ENCODE measurements around the gene CCDC188. TPM values are rescaled to one million over a fixed set of nuclear protein-coding genes. Genes with fewer than 3 reads are reported as not detected.

Gene CCDC188
- total RNA-seq, 1 experiment from 2014 or later: not detected

DNA sequence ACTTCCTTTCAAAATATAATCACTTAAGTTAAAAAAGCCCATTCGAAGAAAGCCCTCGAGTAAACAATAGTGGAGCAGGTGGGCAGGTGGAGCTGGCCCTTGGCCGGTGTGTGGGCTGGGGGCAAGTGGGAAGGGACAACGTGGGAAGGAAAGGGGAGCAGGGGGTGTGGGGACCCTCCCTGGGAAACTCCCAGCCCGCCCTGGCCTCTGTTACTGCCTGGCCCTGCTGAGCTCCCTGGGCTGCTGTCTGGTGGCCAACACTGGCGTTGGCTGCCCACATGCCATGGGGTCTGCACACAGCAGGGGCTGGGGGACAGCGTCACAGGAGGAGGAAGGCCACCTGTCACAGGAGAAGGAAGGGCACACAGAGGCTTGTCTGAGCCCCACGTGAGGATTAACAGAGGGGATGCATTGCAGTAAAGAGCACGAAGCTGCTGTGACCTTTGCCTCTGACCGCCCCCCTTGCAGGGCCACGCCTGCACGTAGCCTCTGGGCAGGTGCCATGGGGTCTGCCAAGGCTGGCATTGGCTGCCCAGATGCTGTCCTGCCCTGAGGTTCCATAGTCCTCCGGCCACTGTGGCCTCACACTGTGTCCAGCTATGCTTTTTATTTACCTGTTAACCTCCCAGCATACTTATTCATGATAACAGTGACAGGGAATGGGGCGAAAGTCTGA, 36.2 kb upstream of the CCDC188 start:
- Histone ChIP-seq H3K36me3 (ENCODE audit: insufficient read depth, low read length) (no peaks in the 10 kb centered on the region), H3K4me3 (ENCODE audit: low read length) (no peak overlapping the region), H3K4me1 (ENCODE audit: low read length) (peaks cover 4% of the 10 kb centered on the region), H3K4me2 (ENCODE audit: low read depth, low read length, poor library complexity, severe bottlenecking) (no peak overlapping the region), H3K27ac (ENCODE audit: low read length) (no peak overlapping the region), H3K9ac (ENCODE audit: low read length) (no peak overlapping the region), H3K9me3 (ENCODE audit: low read length) (no peaks in the 10 kb centered on the region), H4K20me1 (ENCODE audit: insufficient read depth, low read depth, low read length) (no peaks in the 10 kb centered on the region), H2AFZ (ENCODE audit: low read length) (no peak overlapping the region), H3K9me2 (replicated peaks; ENCODE audit: insufficient read depth, low read length) (no peaks in the 10 kb centered on the region), H3K79me2 (ENCODE audit: low read length) (no peaks in the 10 kb centered on the region), H3K27me3 (ENCODE audit: low read length) (no peaks in the 10 kb centered on the region)
- DNase-seq: no peak

DNA sequence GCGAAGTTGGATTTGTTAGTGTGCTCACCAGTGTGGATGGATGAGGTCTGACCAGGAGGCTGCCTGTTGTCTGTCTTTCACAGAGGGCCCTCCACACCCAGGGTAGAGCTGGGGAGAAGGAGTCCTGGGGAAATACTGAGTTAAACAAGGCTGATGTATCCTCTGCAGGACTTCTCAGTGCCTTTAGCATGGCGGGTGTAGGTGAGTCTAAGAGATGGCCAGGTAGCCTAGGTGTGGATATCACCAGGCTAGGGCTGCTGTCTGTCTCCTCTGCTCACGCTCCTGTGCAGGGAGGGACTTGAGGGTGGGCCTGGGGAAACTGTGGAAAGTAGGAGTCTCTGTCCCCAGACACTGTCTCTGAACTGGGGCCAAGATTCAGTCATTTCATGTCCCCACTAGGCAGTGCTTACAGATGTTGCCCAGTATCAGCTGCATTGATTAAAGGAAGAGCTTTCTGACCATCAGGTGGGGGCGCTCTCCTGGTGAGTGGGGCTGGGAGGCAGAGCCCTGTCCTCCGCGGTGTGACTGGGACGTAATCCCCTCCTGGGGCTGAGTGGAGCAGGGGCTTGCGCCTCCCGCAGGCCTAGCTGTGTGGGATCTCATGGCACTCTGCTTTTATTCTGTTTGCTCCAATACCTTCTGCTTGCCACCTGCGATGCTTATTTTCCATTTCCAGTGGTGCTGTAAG, 35.5 kb upstream of the CCDC188 start:
- Histone ChIP-seq H3K36me3 (ENCODE audit: insufficient read depth, low read length) (no peaks in the 10 kb centered on the region), H3K79me2 (ENCODE audit: low read length) (no peaks in the 10 kb centered on the region), H3K9me3 (ENCODE audit: low read length) (no peaks in the 10 kb centered on the region), H3K4me3 (ENCODE audit: low read length) (no peak overlapping the region), H4K20me1 (ENCODE audit: insufficient read depth, low read depth, low read length) (no peaks in the 10 kb centered on the region), H3K9ac (ENCODE audit: low read length) (no peak overlapping the region), H3K4me2 (ENCODE audit: low read depth, low read length, poor library complexity, severe bottlenecking) (no peak overlapping the region), H3K27me3 (ENCODE audit: low read length) (no peaks in the 10 kb centered on the region), H3K4me1 (ENCODE audit: low read length) (peaks cover 9% of the 10 kb centered on the region), H2AFZ (ENCODE audit: low read length) (no peak overlapping the region), H3K27ac (ENCODE audit: low read length) (no peak overlapping the region), H3K9me2 (replicated peaks; ENCODE audit: insufficient read depth, low read length) (no peaks in the 10 kb centered on the region)
- DNase-seq: peak; percentile 72

DNA sequence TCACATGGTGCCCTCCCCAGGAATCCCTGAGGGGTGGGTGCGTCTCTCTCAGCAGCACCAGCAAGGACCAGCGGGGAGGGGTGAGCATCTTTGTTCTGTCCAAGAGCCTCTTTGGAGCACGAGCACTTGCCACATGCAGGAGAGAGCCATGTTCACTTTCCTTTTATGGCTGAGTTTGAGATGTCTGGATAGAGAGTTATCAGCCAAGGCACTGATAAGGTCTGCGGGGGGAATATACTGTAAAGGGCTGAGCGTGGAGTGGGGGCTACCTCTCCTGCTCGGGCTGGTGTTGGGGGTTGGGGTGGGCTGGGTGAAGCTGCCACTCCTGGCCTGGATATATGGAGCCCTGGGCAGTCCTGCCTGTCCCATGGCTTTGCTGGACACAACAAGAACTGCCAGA, 34.9 kb upstream of the CCDC188 start:
- no peak overlapping the region for H3K4me2 ChIP-seq (ENCODE audit: low read depth, low read length, poor library complexity, severe bottlenecking)
- no peak for DNase-seq
- H3K9ac ChIP-seq (ENCODE audit: low read length): no peak overlapping the region
- H4K20me1 ChIP-seq (ENCODE audit: insufficient read depth, low read depth, low read length): no peaks in the 10 kb centered on the region
- H3K4me3 ChIP-seq (ENCODE audit: low read length): no peak overlapping the region
- peaks cover 9% of the 10 kb centered on the region for H3K4me1 ChIP-seq (ENCODE audit: low read length)
- no peaks in the 10 kb centered on the region for H3K36me3 ChIP-seq (ENCODE audit: insufficient read depth, low read length)
- no peaks in the 10 kb centered on the region for H3K27me3 ChIP-seq (ENCODE audit: low read length)
- no peaks in the 10 kb centered on the region for H3K79me2 ChIP-seq (ENCODE audit: low read length)
- H3K9me3 ChIP-seq (ENCODE audit: low read length): no peaks in the 10 kb centered on the region
- no peaks in the 10 kb centered on the region for H3K9me2 ChIP-seq (replicated peaks; ENCODE audit: insufficient read depth, low read length)
- no peak overlapping the region for H3K27ac ChIP-seq (ENCODE audit: low read length)
- H2AFZ ChIP-seq (ENCODE audit: low read length): no peak overlapping the region

DNA sequence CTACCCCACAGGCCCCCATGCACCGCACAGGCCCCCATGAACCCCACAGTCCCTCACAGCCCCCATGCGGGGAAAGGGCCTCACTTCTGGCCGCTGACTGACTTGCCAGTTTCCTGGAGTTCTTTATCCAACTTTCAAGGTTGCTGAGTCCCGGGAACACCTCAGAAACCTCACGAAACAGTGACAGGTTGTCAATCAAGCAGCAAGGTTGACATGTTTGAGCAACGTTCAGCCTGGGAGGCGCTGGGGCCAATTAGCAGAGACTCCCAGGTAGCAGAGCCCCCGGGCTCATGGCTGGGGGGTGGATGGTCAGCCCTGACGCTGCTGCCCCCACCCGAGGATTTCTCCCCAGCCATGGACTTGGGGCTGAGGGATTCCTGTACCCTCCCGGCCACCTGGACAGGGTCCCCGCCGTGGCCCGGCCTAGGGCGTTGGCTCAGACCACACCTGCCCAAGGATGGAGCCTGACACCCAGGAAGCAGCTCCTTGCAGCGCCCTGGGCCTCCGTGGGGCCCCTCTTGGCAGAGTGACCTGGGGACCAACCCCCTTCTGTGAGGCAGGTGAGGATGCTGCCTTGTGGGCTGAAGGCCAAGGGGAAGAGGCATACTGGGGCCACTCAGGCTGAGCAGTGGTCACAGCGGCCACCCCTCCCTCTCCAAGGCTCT, 33.8 kb upstream of the CCDC188 start:
- Histone ChIP-seq H3K27me3 (ENCODE audit: low read length) (no peaks in the 10 kb centered on the region), H4K20me1 (ENCODE audit: insufficient read depth, low read depth, low read length) (no peaks in the 10 kb centered on the region), H2AFZ (ENCODE audit: low read length) (no peak overlapping the region), H3K9ac (ENCODE audit: low read length) (no peak overlapping the region), H3K9me2 (replicated peaks; ENCODE audit: insufficient read depth, low read length) (no peaks in the 10 kb centered on the region), H3K9me3 (ENCODE audit: low read length) (no peaks in the 10 kb centered on the region), H3K27ac (ENCODE audit: low read length) (no peak overlapping the region), H3K79me2 (ENCODE audit: low read length) (no peaks in the 10 kb centered on the region), H3K36me3 (ENCODE audit: insufficient read depth, low read length) (no peaks in the 10 kb centered on the region), H3K4me3 (ENCODE audit: low read length) (no peak overlapping the region), H3K4me2 (ENCODE audit: low read depth, low read length, poor library complexity, severe bottlenecking) (no peak overlapping the region), H3K4me1 (ENCODE audit: low read length) (peaks cover 9% of the 10 kb centered on the region)
- DNase-seq: no peak

DNA sequence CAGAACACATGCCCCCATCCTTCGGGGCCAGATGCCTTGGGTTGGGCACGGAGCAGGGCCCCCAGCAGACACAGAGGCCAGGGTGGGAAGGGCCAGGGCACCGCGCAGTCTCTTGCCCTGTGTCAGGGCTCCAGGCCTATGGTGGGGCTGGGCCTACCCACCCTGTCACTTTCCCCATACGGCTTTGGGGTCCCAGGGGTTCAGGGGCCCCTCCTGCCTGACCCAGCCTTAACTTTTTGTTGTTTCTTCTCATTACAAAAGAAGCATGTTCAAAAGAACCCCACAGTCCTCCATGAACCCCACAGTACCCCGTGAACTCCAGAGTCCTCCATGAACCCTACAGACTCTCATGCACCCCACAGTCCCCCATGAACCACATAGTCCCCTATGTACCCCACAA, 33.0 kb upstream of the CCDC188 start:
- H4K20me1 ChIP-seq (ENCODE audit: insufficient read depth, low read depth, low read length): no peaks in the 10 kb centered on the region

DNA sequence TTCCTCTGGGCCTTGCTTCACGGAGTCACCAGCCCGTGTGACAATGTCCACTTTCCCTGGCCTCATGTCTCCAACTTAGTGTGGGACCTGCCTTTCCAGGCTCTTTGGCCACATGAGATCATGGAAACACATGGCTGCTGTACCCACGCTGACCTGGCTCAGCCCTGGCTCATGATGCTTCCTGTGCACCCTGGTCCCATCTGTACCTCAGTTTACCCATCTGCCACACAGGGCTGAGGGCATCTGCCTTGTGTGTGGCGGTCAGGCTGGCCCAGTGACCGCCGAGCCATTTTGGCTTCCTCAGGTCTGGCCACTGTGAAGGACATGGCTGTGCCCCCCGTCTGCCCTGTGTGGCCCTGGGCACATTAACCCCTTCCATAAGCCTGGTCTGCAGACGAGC, 32.2 kb upstream of the CCDC188 start:
- H3K4me1 ChIP-seq (ENCODE audit: low read length): peaks cover 9% of the 10 kb centered on the region
- no peak overlapping the region for H3K4me3 ChIP-seq (ENCODE audit: low read length)
- H3K9me2 ChIP-seq (replicated peaks; ENCODE audit: insufficient read depth, low read length): no peaks in the 10 kb centered on the region
- H3K4me2 ChIP-seq (ENCODE audit: low read depth, low read length, poor library complexity, severe bottlenecking): no peak overlapping the region
- H2AFZ ChIP-seq (ENCODE audit: low read length): no peak overlapping the region
- H3K9ac ChIP-seq (ENCODE audit: low read length): no peak overlapping the region
- no peaks in the 10 kb centered on the region for H3K36me3 ChIP-seq (ENCODE audit: insufficient read depth, low read length)
- H3K27me3 ChIP-seq (ENCODE audit: low read length): no peaks in the 10 kb centered on the region
- DNase-seq: no peak
- no peak overlapping the region for H3K27ac ChIP-seq (ENCODE audit: low read length)
- no peaks in the 10 kb centered on the region for H3K9me3 ChIP-seq (ENCODE audit: low read length)
- H3K79me2 ChIP-seq (ENCODE audit: low read length): no peaks in the 10 kb centered on the region
- H4K20me1 ChIP-seq (ENCODE audit: insufficient read depth, low read depth, low read length): no peaks in the 10 kb centered on the region

More for the DNA sequence above, 33.0 kb upstream of the CCDC188 start:
- H3K4me1 ChIP-seq (ENCODE audit: low read length): peaks cover 9% of the 10 kb centered on the region
- H2AFZ ChIP-seq (ENCODE audit: low read length): no peak overlapping the region
- no peak overlapping the region for H3K4me3 ChIP-seq (ENCODE audit: low read length)
- H3K9me3 ChIP-seq (ENCODE audit: low read length): no peaks in the 10 kb centered on the region
- no peak overlapping the region for H3K9ac ChIP-seq (ENCODE audit: low read length)
- DNase-seq: no peak
- no peaks in the 10 kb centered on the region for H3K36me3 ChIP-seq (ENCODE audit: insufficient read depth, low read length)
- H3K27me3 ChIP-seq (ENCODE audit: low read length): no peaks in the 10 kb centered on the region
- H3K79me2 ChIP-seq (ENCODE audit: low read length): no peaks in the 10 kb centered on the region
- H3K27ac ChIP-seq (ENCODE audit: low read length): no peak overlapping the region
- H3K4me2 ChIP-seq (ENCODE audit: low read depth, low read length, poor library complexity, severe bottlenecking): no peak overlapping the region
- H3K9me2 ChIP-seq (replicated peaks; ENCODE audit: insufficient read depth, low read length): no peaks in the 10 kb centered on the region

DNA sequence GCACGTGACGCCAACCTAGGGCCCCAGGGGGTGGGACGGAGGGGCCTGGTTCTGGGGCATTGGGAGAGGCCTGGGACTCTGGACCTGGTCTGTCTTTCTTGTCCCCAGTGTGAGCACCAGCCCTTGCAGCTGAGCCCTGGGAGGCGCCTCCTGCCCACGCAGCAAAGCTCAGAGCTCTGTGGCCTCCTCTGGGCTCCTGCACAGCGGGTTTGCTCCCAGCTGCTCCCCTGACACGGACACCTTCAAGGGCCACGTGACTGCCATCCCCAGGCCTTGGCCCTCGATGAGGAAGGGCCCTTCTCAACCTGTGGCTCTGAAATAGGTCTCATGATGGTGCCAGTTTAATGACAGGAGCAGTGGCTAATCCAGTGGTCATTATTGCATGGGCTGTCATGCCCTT, 31.5 kb upstream of the CCDC188 start:
- Histone ChIP-seq H3K27ac (ENCODE audit: low read length) (no peak overlapping the region), H3K79me2 (ENCODE audit: low read length) (no peaks in the 10 kb centered on the region), H3K9me2 (replicated peaks; ENCODE audit: insufficient read depth, low read length) (no peaks in the 10 kb centered on the region), H4K20me1 (ENCODE audit: insufficient read depth, low read depth, low read length) (no peaks in the 10 kb centered on the region), H3K9me3 (ENCODE audit: low read length) (no peaks in the 10 kb centered on the region), H3K36me3 (ENCODE audit: insufficient read depth, low read length) (no peaks in the 10 kb centered on the region), H3K27me3 (ENCODE audit: low read length) (no peaks in the 10 kb centered on the region), H3K4me3 (ENCODE audit: low read length) (no peak overlapping the region), H2AFZ (ENCODE audit: low read length) (no peak overlapping the region), H3K4me2 (ENCODE audit: low read depth, low read length, poor library complexity, severe bottlenecking) (no peak overlapping the region), H3K4me1 (ENCODE audit: low read length) (peaks cover 9% of the 10 kb centered on the region), H3K9ac (ENCODE audit: low read length) (no peak overlapping the region)
- DNase-seq: no peak

DNA sequence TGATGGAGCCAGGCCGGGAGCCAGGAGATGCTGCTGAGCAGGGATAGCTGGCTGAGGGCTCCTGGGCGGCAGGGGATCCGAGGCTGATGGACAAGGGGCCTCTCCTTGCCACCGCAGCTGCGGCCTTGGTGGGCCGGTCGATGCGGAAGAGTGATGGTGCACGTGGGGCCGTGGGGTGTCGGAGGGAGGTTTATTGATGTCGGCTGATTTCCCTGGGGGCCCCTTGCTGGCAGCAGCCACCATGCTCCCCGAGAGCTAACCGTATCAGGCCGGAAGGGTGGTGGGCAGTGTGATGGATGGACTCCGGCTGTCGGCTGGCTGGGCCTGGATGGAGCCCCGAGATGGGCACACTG, 31.0 kb upstream of the CCDC188 start:
- no peaks in the 10 kb centered on the region for H3K27me3 ChIP-seq (ENCODE audit: low read length)
- H3K4me3 ChIP-seq (ENCODE audit: low read length): no peak overlapping the region
- H3K9me2 ChIP-seq (replicated peaks; ENCODE audit: insufficient read depth, low read length): no peaks in the 10 kb centered on the region
- H4K20me1 ChIP-seq (ENCODE audit: insufficient read depth, low read depth, low read length): no peaks in the 10 kb centered on the region
- H3K36me3 ChIP-seq (ENCODE audit: insufficient read depth, low read length): no peaks in the 10 kb centered on the region
- H3K9ac ChIP-seq (ENCODE audit: low read length): no peak overlapping the region
- H3K9me3 ChIP-seq (ENCODE audit: low read length): no peaks in the 10 kb centered on the region
- H3K27ac ChIP-seq (ENCODE audit: low read length): no peak overlapping the region
- H3K4me2 ChIP-seq (ENCODE audit: low read depth, low read length, poor library complexity, severe bottlenecking): no peak overlapping the region
- DNase-seq: no peak
- H3K4me1 ChIP-seq (ENCODE audit: low read length): peaks cover 9% of the 10 kb centered on the region
- H2AFZ ChIP-seq (ENCODE audit: low read length): no peak overlapping the region
- H3K79me2 ChIP-seq (ENCODE audit: low read length): no peaks in the 10 kb centered on the region
